Parathyroid adenoma (tissue), 2 donors: ENCODE measurements around the gene CNOT6L.
A peak's percentile ranks its signal among the peaks of the same experiment; 100 is the strongest.
"Not testable (repeated sequence)": the region's sequence is repeated elsewhere in the genome, so short reads cannot be mapped to it uniquely, and the experiment has no call there.

Experiments used
- H2AFZ ChIP-seq: fragments of 300-600 bp; sonication (generic); one replicate; pipeline ENCODE4 v1.7.0; 2017; ENCODE audit warnings: antibody characterized with exemption, mild to moderate bottlenecking
- H3K27ac ChIP-seq: fragments of 300-600 bp; sonication (generic); one replicate; pipeline ENCODE4 v1.7.0; 2017
- H3K27me3 ChIP-seq: fragments of 300-600 bp; sonication (generic); one replicate; pipeline ENCODE4 v1.7.0; 2017; ENCODE audit warnings: low read length; ENCODE audit not compliant: control insufficient read depth, insufficient read depth
- H3K36me3 ChIP-seq: fragments of 300-600 bp; sonication (generic); one replicate; pipeline ENCODE4 v1.7.0; 2017; ENCODE audit warnings: low read length; ENCODE audit not compliant: control insufficient read depth, insufficient read depth
- H3K4me1 ChIP-seq: fragments of 300-600 bp; sonication (generic); one replicate; pipeline ENCODE4 v1.7.0; 2017; ENCODE audit warnings: control low read depth
- H3K4me2 ChIP-seq: fragments of 300-600 bp; sonication (generic); one replicate; pipeline ENCODE4 v1.7.0; 2017; ENCODE audit warnings: low read length
- H3K4me3 ChIP-seq: fragments of 300-600 bp; sonication (generic); one replicate; pipeline ENCODE4 v1.7.0; 2017; ENCODE audit warnings: low read depth, low read length
- H3K79me2 ChIP-seq: fragments of 300-600 bp; sonication (generic); one replicate; pipeline ENCODE4 v1.7.0; 2017; ENCODE audit warnings: control low read depth
- H3K9ac ChIP-seq: fragments of 300-600 bp; sonication (generic); one replicate; pipeline ENCODE4 v1.7.0; 2017; ENCODE audit warnings: mild to moderate bottlenecking
- H3K9me3 ChIP-seq: fragments of 300-600 bp; sonication (generic); one replicate; pipeline ENCODE4 v1.7.0; 2017; ENCODE audit warnings: low read length; ENCODE audit not compliant: control insufficient read depth
- TF ChIP-seq, protein P1 (sequence below): fragments of 300-600 bp; sonication (generic); IDR thresholded peaks from one replicate; pipeline ENCODE4 v1.7.0; 2017; ENCODE audit warnings: antibody characterized with exemption, mild to moderate bottlenecking
- donor health status: primary hyperparathyroidism.

The CNOT6L gene

GRCh38 chr4:77818602-77819403 is at the start of gene CNOT6L:
CNOT6L (minus strand) TSS chr4:77819368; CDS start chr4:77819308, 60 bp downstream.
- H3K4me2 ChIP-seq: peak within 1 kb of the TSS; percentile 74
- peaks cover 4% of the 10 kb centered on the region for H3K79me2 ChIP-seq
- H3K9ac ChIP-seq: peak within 1 kb of the TSS; percentile 72
- H3K27ac ChIP-seq: peak within 1 kb of the TSS; percentile 93
- H3K4me1 ChIP-seq: peaks cover 2% of the 10 kb centered on the region
- H2AFZ ChIP-seq: peak within 1 kb of the TSS; percentile 86
- TF ChIP-seq, protein P1, sequence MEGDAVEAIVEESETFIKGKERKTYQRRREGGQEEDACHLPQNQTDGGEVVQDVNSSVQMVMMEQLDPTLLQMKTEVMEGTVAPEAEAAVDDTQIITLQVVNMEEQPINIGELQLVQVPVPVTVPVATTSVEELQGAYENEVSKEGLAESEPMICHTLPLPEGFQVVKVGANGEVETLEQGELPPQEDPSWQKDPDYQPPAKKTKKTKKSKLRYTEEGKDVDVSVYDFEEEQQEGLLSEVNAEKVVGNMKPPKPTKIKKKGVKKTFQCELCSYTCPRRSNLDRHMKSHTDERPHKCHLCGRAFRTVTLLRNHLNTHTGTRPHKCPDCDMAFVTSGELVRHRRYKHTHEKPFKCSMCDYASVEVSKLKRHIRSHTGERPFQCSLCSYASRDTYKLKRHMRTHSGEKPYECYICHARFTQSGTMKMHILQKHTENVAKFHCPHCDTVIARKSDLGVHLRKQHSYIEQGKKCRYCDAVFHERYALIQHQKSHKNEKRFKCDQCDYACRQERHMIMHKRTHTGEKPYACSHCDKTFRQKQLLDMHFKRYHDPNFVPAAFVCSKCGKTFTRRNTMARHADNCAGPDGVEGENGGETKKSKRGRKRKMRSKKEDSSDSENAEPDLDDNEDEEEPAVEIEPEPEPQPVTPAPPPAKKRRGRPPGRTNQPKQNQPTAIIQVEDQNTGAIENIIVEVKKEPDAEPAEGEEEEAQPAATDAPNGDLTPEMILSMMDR: no peak
- no peaks in the 10 kb centered on the region for H3K36me3 ChIP-seq
- H3K9me3 ChIP-seq: no peaks in the 10 kb centered on the region
- H3K4me3 ChIP-seq: peak within 1 kb of the TSS; percentile 78
- no peaks in the 10 kb centered on the region for H3K27me3 ChIP-seq

- Histone ChIP-seq H3K36me3 (no peaks in the 10 kb centered on the region), H3K4me1 (no peaks in the 10 kb centered on the region), H3K4me2 (no peak overlapping the region), H3K9ac (no peak overlapping the region), H3K9me3 (no peaks in the 10 kb centered on the region), H3K79me2 (no peaks in the 10 kb centered on the region), H3K27me3 (no peaks in the 10 kb centered on the region), H3K4me3 (no peak overlapping the region), H3K27ac (no peak overlapping the region), H2AFZ (no peak overlapping the region)
- TF ChIP-seq, protein P1: no peak
Measured at GRCh38 chr4:77865259-77865658, 46.1 kb upstream of the CNOT6L start.

DNA sequence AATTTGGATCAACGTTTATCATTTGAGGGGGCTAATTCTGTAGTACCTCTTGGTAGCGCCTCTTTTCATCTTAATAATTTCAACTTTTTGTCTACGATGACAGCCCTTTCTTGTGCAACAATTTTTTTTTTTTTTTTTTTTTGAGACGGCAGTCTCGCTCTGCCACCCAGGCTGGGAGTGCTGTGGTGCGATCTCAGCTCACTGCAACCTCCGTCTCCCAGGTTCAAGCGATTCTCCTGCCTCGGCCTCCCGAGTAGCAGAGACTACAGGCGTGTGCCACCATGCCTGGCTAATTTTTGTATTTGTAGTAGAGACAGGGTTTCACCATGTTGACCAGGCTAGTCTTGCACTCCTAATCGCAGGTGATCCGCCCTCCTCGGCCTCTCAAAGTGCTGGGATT is 44.2 kb upstream of the CNOT6L start:
- Histone ChIP-seq H3K4me3 (peak overlapping the region; percentile 79), H2AFZ (peak overlapping the region; percentile 97), H3K4me2 (peak overlapping the region; percentile 61)
- H3K27ac ChIP-seq, H3K9me3 ChIP-seq, H3K36me3 ChIP-seq, H3K79me2 ChIP-seq, H3K4me1 ChIP-seq, H3K9ac ChIP-seq, H3K27me3 ChIP-seq: not testable (repeated sequence)

DNA sequence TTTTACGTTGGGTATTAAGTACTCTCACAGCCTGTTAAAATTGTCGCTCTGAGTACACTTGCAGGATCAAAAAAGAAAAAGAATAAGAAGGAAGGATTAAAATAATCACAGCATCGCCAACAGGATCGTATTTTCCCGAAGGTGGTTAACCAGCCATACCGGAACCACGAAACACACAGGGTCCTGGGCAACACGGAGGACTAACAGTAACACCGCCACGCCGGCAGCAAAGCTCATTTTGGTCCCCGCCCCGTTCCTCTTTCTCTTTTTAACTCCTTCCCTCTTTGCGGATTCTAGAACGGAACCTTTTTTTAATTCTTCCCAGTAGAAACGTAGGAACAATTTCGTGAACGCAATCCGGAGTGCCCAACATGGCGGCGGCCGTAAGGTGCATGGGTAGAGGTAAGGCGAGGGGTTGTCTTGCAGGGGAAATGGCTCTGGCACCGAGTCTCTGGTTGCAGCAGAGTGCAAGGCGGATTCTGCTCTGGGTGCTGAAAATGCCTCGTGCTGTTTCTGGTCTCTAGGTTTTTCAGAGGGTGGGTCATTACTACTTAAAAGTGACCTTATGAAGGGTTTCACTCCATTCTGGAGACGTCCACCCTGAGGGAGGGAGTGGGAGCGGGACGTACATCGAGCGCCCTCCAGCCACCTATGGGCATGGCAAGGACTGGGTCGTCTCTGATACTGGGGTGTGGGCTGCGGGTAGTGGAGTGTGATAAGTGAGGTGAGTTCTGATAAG is 43.5 kb upstream of the CNOT6L start, which contains the start of gene MRPL1:
Gene MRPL1, plus strand, starts transcription at position 353 of the 739 bp plus-strand sequence. Its CDS starts 19 bp downstream, at position 372.
- H3K4me3 ChIP-seq: peak within 1 kb of the TSS; percentile 79
- no peaks in the 10 kb centered on the region for H3K79me2 ChIP-seq

GRCh38 chr4:77861495-77861894 is 42.3 kb upstream of the CNOT6L start:
- TF ChIP-seq, protein P1: no peak
- H2AFZ ChIP-seq: peak overlapping the region; percentile 97
- H3K36me3 ChIP-seq: no peaks in the 10 kb centered on the region
- H3K27me3 ChIP-seq: no peaks in the 10 kb centered on the region
- peak overlapping the region; percentile 61 for H3K4me2 ChIP-seq
- no peaks in the 10 kb centered on the region for H3K4me1 ChIP-seq
- H3K4me3 ChIP-seq: peak overlapping the region; percentile 79
- H3K79me2 ChIP-seq: no peaks in the 10 kb centered on the region
- peak overlapping the region; percentile 98 for H3K27ac ChIP-seq
- no peak overlapping the region for H3K9ac ChIP-seq
- H3K9me3 ChIP-seq: no peaks in the 10 kb centered on the region

More for the DNA sequence above, 43.5 kb upstream of the CNOT6L start, which contains the start of gene MRPL1:
- Histone ChIP-seq H3K27me3 (no peaks in the 10 kb centered on the region), H3K4me2 (peak within 1 kb of the TSS; percentile 61), H3K9ac (peak within 1 kb of the TSS; percentile 57), H3K36me3 (no peaks in the 10 kb centered on the region), H3K4me1 (no peaks in the 10 kb centered on the region), H3K27ac (peak within 1 kb of the TSS; percentile 98), H3K9me3 (no peaks in the 10 kb centered on the region), H2AFZ (peak within 1 kb of the TSS; percentile 97)
- TF ChIP-seq, protein P1: no peak
